BJ (cell line): ENCODE results near the gene PRPSAP1. TPM values are rescaled to one million over a fixed set of nuclear protein-coding genes. Genes with fewer than 3 reads are reported as not detected.
A peak's percentile ranks its signal among the peaks of the same experiment; 100 is the strongest.

Experiments
- CTCF ChIA-PET: fragments of 350-600 bp; formaldehyde crosslinking; extraction: SDS; loops from one replicate; lab custom pipeline; 2021; ENCODE audit warnings: antibody characterized with exemption, inconsistent platforms; lab: Yijun Ruan, JAX
- POLR2A ChIA-PET: fragments of 300-600 bp; sonication (Branson Sonifier 250); formaldehyde crosslinking; extraction: SDS; loops from one replicate; lab custom pipeline; 2021; ENCODE audit warnings: antibody characterized with exemption; lab: Charles Lee
- DNase-seq: peaks from one replicate; pipeline ENCODE4 v3.0.0-alpha.2; 2011; ENCODE audit warnings: low read depth
- H3K27me3 ChIP-seq: 2 replicates; pipeline ENCODE4 v1.6.0; 2011; ENCODE audit warnings: low read length; ENCODE audit not compliant: control insufficient read depth, insufficient read depth
- H3K36me3 ChIP-seq: 2 replicates; pipeline ENCODE4 v1.5.1; 2011; ENCODE audit warnings: low read length; ENCODE audit not compliant: control insufficient read depth, insufficient read depth
- H3K4me3 ChIP-seq: 2 replicates; pipeline ENCODE4 v1.5.1; 2011; ENCODE audit warnings: low read depth, mild to moderate bottlenecking, control low read depth, low read length
- CTCF ChIP-seq: IDR thresholded peaks from 2 replicates; pipeline ENCODE4 v1.5.1; 2011; ENCODE audit warnings: low read depth, mild to moderate bottlenecking, control low read depth, inconsistent platforms, low read length, moderate library complexity; ENCODE audit not compliant: insufficient read depth
- polyA plus RNA-seq: library from polyadenylated mRNA; depleted of rRNA; stranded (reverse); fragments of >200 nt; gene quantifications from 2 replicates; pipeline ENCODE4 v1.2.3, GENCODE V29; 2011

Gene PRPSAP1
- polyA plus RNA-seq, 1 experiment, result 72.8 TPM

- ChIA-PET POLR2A (no interaction called here), CTCF (interaction anchor here (0.6 to 10.7 kb wide), 3 partner anchors 6 to 86 kb away, joined by 3 to 127 read pairs (median 5); no protein-coding TSS in a partner anchor)
- no peak for TF ChIP-seq CTCF
- Histone ChIP-seq H3K36me3 (peaks cover 19% of the 10 kb centered on the region), H3K4me3 (no peak overlapping the region), H3K27me3 (no peaks in the 10 kb centered on the region)
- DNase-seq, result no peak
These were observed 36.3 kb upstream of the PRPSAP1 start for GRCh38 chr17:76390003-76390421.

- ChIA-PET CTCF (interaction anchor here (1.3 to 10.7 kb wide), 3 partner anchors 7 to 86 kb away, joined by 5 to 127 read pairs (median 5); no protein-coding TSS in a partner anchor), POLR2A (no interaction called here)
- no peak for DNase-seq
- no peak overlapping the region for H3K4me3 ChIP-seq
- peaks cover 19% of the 10 kb centered on the region for H3K36me3 ChIP-seq
- no peak; the same call in 1 of the 2 replicates for TF ChIP-seq CTCF
- no peaks in the 10 kb centered on the region for H3K27me3 ChIP-seq
These were observed 35.5 kb upstream of the PRPSAP1 start for GRCh38 chr17:76388966-76389888.

GRCh38 chr17:76386966-76387765, 33.5 kb upstream of the PRPSAP1 start:
- DNase-seq, result no peak
- ChIA-PET POLR2A (interaction anchor here (0.6 kb wide), 1 partner anchor 173 kb away, joined by 4 read pairs; no protein-coding TSS in a partner anchor), CTCF (interaction anchor here (1.0 to 10.7 kb wide), 21 partner anchors 9 to 453 kb away, joined by 3 to 127 read pairs (median 6); partner anchors contain the start of genes PRPSAP1 and QRICH2)
- no peaks in the 10 kb centered on the region for H3K27me3 ChIP-seq
- no peak for TF ChIP-seq CTCF
- H3K4me3 ChIP-seq, result no peak overlapping the region
- H3K36me3 ChIP-seq, result peaks cover 17% of the 10 kb centered on the region

- ChIA-PET POLR2A (interaction anchor here (0.6 kb wide), 1 partner anchor 174 kb away, joined by 4 read pairs; no protein-coding TSS in a partner anchor), CTCF (interaction anchor here (0.6 to 10.7 kb wide), 30 partner anchors 10 to 452 kb away, joined by 3 to 127 read pairs (median 5); partner anchors contain the start of genes AANAT, METTL23, PRPSAP1 and QRICH2)
- Histone ChIP-seq H3K36me3 (peaks cover 12% of the 10 kb centered on the region), H3K27me3 (no peaks in the 10 kb centered on the region), H3K4me3 (peak overlapping the region; percentile 76)
- TF ChIP-seq CTCF, result peak; percentile 85
- no peak for DNase-seq
These were observed 32.4 kb upstream of the PRPSAP1 start for GRCh38 chr17:76385892-76386786.
